Measurements from ENCODE around the gene FGR.

- TF ChIP-seq POLR2A (IDR thresholded peaks at IDR 0.05) (no peak), CTCF (IDR thresholded peaks at IDR 0.05) (no peak)
Measured at GRCh38 chr1:27650171-27650538, 15.2 kb upstream of the FGR start.

Measured in heart left ventricle (tissue), 13 donors.